Parathyroid adenoma (tissue), 2 donors: ENCODE measurements around the gene KRTAP4-6.
"Not testable (repeated sequence)": the region's sequence is repeated elsewhere in the genome, so short reads cannot be mapped to it uniquely, and the experiment has no call there.

Experiments used
- H2AFZ ChIP-seq: fragments of 300-600 bp; sonication (generic); one replicate; pipeline ENCODE4 v1.7.0; 2017; ENCODE audit warnings: antibody characterized with exemption, mild to moderate bottlenecking
- H3K27ac ChIP-seq: fragments of 300-600 bp; sonication (generic); one replicate; pipeline ENCODE4 v1.7.0; 2017
- H3K27me3 ChIP-seq: fragments of 300-600 bp; sonication (generic); one replicate; pipeline ENCODE4 v1.7.0; 2017; ENCODE audit warnings: low read length; ENCODE audit not compliant: control insufficient read depth, insufficient read depth
- H3K36me3 ChIP-seq: fragments of 300-600 bp; sonication (generic); one replicate; pipeline ENCODE4 v1.7.0; 2017; ENCODE audit warnings: low read length; ENCODE audit not compliant: control insufficient read depth, insufficient read depth
- H3K4me1 ChIP-seq: fragments of 300-600 bp; sonication (generic); one replicate; pipeline ENCODE4 v1.7.0; 2017; ENCODE audit warnings: control low read depth
- H3K4me2 ChIP-seq: fragments of 300-600 bp; sonication (generic); one replicate; pipeline ENCODE4 v1.7.0; 2017; ENCODE audit warnings: low read length
- H3K4me3 ChIP-seq: fragments of 300-600 bp; sonication (generic); one replicate; pipeline ENCODE4 v1.7.0; 2017; ENCODE audit warnings: low read depth, low read length
- H3K79me2 ChIP-seq: fragments of 300-600 bp; sonication (generic); one replicate; pipeline ENCODE4 v1.7.0; 2017; ENCODE audit warnings: control low read depth
- H3K9ac ChIP-seq: fragments of 300-600 bp; sonication (generic); one replicate; pipeline ENCODE4 v1.7.0; 2017; ENCODE audit warnings: mild to moderate bottlenecking
- H3K9me3 ChIP-seq: fragments of 300-600 bp; sonication (generic); one replicate; pipeline ENCODE4 v1.7.0; 2017; ENCODE audit warnings: low read length; ENCODE audit not compliant: control insufficient read depth
- TF ChIP-seq, protein P1 (sequence below): fragments of 300-600 bp; sonication (generic); IDR thresholded peaks from one replicate; pipeline ENCODE4 v1.7.0; 2017; ENCODE audit warnings: antibody characterized with exemption, mild to moderate bottlenecking
- donor health status: primary hyperparathyroidism.

KRTAP4-6 gene

DNA sequence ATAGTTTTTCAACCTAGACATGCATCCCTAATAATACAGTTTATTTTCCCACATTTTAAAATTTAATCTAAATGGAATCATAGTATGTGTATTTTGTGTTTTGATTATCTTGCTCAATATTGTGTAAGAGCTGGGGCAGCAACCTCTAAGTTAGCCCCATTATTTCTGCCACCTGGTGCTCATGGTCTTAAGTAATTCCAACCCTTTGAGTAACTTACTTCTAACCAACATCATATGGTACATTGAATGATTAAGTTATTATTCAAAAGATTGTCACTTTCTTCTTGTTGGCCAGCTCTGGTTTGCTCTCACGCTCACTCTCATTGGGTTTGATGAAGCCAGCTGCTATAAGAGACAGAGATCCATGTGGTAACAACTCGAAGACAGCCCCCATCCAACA, 31.5 kb upstream of the KRTAP4-6 start:
- H3K4me3 ChIP-seq: no peak overlapping the region
- TF ChIP-seq, protein P1, sequence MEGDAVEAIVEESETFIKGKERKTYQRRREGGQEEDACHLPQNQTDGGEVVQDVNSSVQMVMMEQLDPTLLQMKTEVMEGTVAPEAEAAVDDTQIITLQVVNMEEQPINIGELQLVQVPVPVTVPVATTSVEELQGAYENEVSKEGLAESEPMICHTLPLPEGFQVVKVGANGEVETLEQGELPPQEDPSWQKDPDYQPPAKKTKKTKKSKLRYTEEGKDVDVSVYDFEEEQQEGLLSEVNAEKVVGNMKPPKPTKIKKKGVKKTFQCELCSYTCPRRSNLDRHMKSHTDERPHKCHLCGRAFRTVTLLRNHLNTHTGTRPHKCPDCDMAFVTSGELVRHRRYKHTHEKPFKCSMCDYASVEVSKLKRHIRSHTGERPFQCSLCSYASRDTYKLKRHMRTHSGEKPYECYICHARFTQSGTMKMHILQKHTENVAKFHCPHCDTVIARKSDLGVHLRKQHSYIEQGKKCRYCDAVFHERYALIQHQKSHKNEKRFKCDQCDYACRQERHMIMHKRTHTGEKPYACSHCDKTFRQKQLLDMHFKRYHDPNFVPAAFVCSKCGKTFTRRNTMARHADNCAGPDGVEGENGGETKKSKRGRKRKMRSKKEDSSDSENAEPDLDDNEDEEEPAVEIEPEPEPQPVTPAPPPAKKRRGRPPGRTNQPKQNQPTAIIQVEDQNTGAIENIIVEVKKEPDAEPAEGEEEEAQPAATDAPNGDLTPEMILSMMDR: no peak
- no peak overlapping the region for H3K9ac ChIP-seq
- no peaks in the 10 kb centered on the region for H3K4me1 ChIP-seq
- no peaks in the 10 kb centered on the region for H3K9me3 ChIP-seq
- H3K79me2 ChIP-seq: no peaks in the 10 kb centered on the region
- H3K27me3 ChIP-seq: no peaks in the 10 kb centered on the region
- no peak overlapping the region for H3K27ac ChIP-seq
- no peak overlapping the region for H3K4me2 ChIP-seq
- H3K36me3 ChIP-seq: no peaks in the 10 kb centered on the region
- no peak overlapping the region for H2AFZ ChIP-seq

DNA sequence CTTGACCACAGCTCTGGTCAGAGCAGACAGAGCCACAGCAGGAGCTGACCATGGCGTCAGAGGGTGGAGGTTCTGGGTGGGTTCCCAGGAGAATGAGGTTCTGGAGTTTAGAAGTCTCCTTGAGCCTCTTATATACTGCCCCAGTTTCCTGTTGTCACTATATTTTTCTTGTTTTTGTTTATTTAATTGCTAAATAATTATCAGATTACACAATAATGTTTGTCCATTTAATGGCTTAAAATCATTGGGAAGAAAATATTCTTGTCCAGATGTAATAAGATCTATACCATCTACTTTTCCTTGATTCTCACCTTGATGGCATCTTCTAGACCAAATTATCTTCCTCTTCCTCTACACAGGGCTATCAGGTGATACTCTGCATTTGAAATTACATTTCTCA, 27.8 kb upstream of the KRTAP4-6 start, which contains the start of gene KRTAP4-3:
Gene KRTAP4-3, minus strand, starts transcription at position 101 of the 400 bp plus-strand sequence. Its CDS starts 49 bp downstream, at position 52.
- Histone ChIP-seq H3K79me2 (no peaks in the 10 kb centered on the region), H3K4me3 (no peak within 1 kb of the TSS), H3K36me3 (no peaks in the 10 kb centered on the region), H2AFZ (no peak within 1 kb of the TSS), H3K9ac (no peak within 1 kb of the TSS), H3K9me3 (no peaks in the 10 kb centered on the region), H3K27me3 (no peaks in the 10 kb centered on the region), H3K27ac (no peak within 1 kb of the TSS), H3K4me1 (no peaks in the 10 kb centered on the region), H3K4me2 (no peak within 1 kb of the TSS)
- TF ChIP-seq, protein P1: no peak

DNA sequence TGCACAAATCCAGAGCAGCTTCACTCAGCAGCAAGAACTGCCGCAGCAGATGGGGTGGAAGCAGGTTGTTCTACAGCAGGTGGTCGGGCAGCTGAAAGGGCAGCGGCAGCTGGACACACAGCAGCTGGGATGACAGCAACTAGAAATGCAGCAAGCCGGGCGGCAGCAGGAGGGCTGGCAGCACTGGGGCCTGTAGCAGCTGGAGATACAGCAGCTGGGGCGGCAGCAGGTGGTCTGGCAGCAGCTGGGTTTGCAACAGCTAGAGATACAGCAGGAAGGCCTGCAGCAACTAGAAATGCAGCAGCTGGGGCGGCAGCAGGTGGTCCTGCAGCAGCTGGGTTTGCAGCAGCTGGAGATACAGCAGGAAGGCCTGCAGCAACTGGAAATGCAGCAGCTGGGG, 27.2 kb upstream of the KRTAP4-6 start:
- H3K9ac ChIP-seq: no peak overlapping the region
- H3K27ac ChIP-seq: no peak overlapping the region
- no peaks in the 10 kb centered on the region for H3K36me3 ChIP-seq
- no peaks in the 10 kb centered on the region for H3K4me1 ChIP-seq
- H3K4me3 ChIP-seq: no peak overlapping the region
- no peak overlapping the region for H2AFZ ChIP-seq
- H3K27me3 ChIP-seq: no peaks in the 10 kb centered on the region
- no peaks in the 10 kb centered on the region for H3K9me3 ChIP-seq
- TF ChIP-seq, protein P1: no peak
- H3K79me2 ChIP-seq: no peaks in the 10 kb centered on the region
- H3K4me2 ChIP-seq: no peak overlapping the region

GRCh38 chr17:41163828-41164227, 23.5 kb upstream of the KRTAP4-6 start:
- TF ChIP-seq, protein P1: no peak
- H3K27ac ChIP-seq: no peak overlapping the region
- no peaks in the 10 kb centered on the region for H3K4me1 ChIP-seq
- no peaks in the 10 kb centered on the region for H3K27me3 ChIP-seq
- H2AFZ ChIP-seq: no peak overlapping the region
- H3K79me2 ChIP-seq: no peaks in the 10 kb centered on the region
- H3K4me2 ChIP-seq: no peak overlapping the region
- H3K36me3 ChIP-seq: no peaks in the 10 kb centered on the region
- no peak overlapping the region for H3K9ac ChIP-seq
- H3K9me3 ChIP-seq: no peaks in the 10 kb centered on the region
- H3K4me3 ChIP-seq: no peak overlapping the region

GRCh38 chr17:41160648-41161047, 20.3 kb upstream of the KRTAP4-6 start, which contains the start of gene KRTAP4-4:
KRTAP4-4 (minus strand) TSS chr17:41160748; CDS start chr17:41160691, 57 bp downstream.
- H3K27ac ChIP-seq: no peak within 1 kb of the TSS

DNA sequence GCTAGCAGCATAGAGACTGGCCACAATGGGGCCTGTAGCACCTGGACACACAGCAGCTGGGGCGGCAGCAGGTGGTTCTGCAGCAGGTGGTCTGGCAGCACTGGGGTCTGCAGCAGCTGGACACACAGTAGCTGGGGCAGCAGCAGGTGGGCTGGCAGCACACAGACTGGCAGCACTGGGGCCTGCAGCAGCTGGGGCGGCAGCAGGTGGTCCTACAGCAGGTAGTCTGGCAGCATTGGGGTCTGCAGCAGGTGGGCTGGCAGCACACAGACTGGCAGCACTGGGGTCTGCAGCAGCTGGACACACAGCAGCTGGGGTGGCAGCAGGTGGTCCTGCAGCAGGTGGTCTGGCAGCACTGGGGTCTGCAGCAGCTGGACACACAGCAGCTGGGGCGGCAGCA, 19.8 kb upstream of the KRTAP4-6 start:
- not testable (repeated sequence) for H3K79me2 ChIP-seq, H3K4me2 ChIP-seq, H3K36me3 ChIP-seq, H2AFZ ChIP-seq, H3K27ac ChIP-seq, H3K4me3 ChIP-seq, H3K9me3 ChIP-seq, H3K9ac ChIP-seq, H3K4me1 ChIP-seq, H3K27me3 ChIP-seq

More at GRCh38 chr17:41160648-41161047, 20.3 kb upstream of the KRTAP4-6 start, which contains the start of gene KRTAP4-4:
- H3K4me1 ChIP-seq: no peaks in the 10 kb centered on the region
- no peak within 1 kb of the TSS for H3K4me2 ChIP-seq
- no peaks in the 10 kb centered on the region for H3K9me3 ChIP-seq
- H3K27me3 ChIP-seq: no peaks in the 10 kb centered on the region
- TF ChIP-seq, protein P1: no peak
- no peak within 1 kb of the TSS for H2AFZ ChIP-seq
- no peaks in the 10 kb centered on the region for H3K79me2 ChIP-seq
- no peak within 1 kb of the TSS for H3K9ac ChIP-seq
- no peaks in the 10 kb centered on the region for H3K36me3 ChIP-seq
- H3K4me3 ChIP-seq: no peak within 1 kb of the TSS
